Measurements from ENCODE around the gene MED29.
"Not testable (repeated sequence)": the region's sequence is repeated elsewhere in the genome, so short reads cannot be mapped to it uniquely, and the experiment has no call there.

The MED29 gene

GRCh38 chr19:39372047-39372802, 19.0 kb upstream of the MED29 start:
- Histone ChIP-seq H3K27me3 (no peaks in the 10 kb centered on the region), H3K9me3 (no peaks in the 10 kb centered on the region), H3K36me3 (peaks cover 33 to 63% (median 42%) of the 10 kb centered on the region in 3 donors), H3K27ac (peak overlapping the region; percentile 93 to 96), H3K4me1 (peaks cover 8 to 32% (median 22%) of the 10 kb centered on the region in 4 donors), H3K4me3 (no peak overlapping the region)
- peak; percentile 90 to 93 for DNase-seq
- intact Hi-C loops (cut with DNase I; ENCODE audit: low total_unique reads): no loop called here
- TF ChIP-seq CTCF (IDR thresholded peaks at IDR 0.05): no peak

- no peak for DNase-seq
- TF ChIP-seq CTCF (IDR thresholded peaks at IDR 0.05): no peak
- no peaks in the 10 kb centered on the region for H3K9me3 ChIP-seq
- H3K27ac ChIP-seq: peak overlapping the region; percentile 93 to 96
- H3K4me1 ChIP-seq: peaks cover 8 to 32% (median 22%) of the 10 kb centered on the region in 4 donors
- intact Hi-C loops (cut with DNase I; ENCODE audit: low total_unique reads): no loop called here
- H3K4me3 ChIP-seq: no peak overlapping the region
- H3K27me3 ChIP-seq: no peaks in the 10 kb centered on the region
- peaks cover 40 to 63% (median 49%) of the 10 kb centered on the region in 3 donors for H3K36me3 ChIP-seq
These were observed 18.2 kb upstream of the MED29 start for GRCh38 chr19:39372941-39373340.

GRCh38 chr19:39375929-39376328, 15.2 kb upstream of the MED29 start:
- intact Hi-C loops (cut with DNase I; ENCODE audit: low total_unique reads): no loop called here

GRCh38 chr19:39377373-39378362, 13.5 kb upstream of the MED29 start:
- H3K27me3 ChIP-seq: no peaks in the 10 kb centered on the region
- no peak for TF ChIP-seq CTCF (IDR thresholded peaks at IDR 0.05)
- no peak for DNase-seq
- no peak overlapping the region for H3K4me3 ChIP-seq
- intact Hi-C loops (cut with DNase I; ENCODE audit: low total_unique reads): no loop called here
- H3K36me3 ChIP-seq: peaks cover 70 to 75% (median 74%) of the 10 kb centered on the region in 3 donors
- H3K27ac ChIP-seq: no peak overlapping the region
- H3K4me1 ChIP-seq: peaks cover 8 to 16% (median 14%) of the 10 kb centered on the region in 4 donors
- H3K9me3 ChIP-seq: no peaks in the 10 kb centered on the region

More at GRCh38 chr19:39375929-39376328, 15.2 kb upstream of the MED29 start:
- no peak for DNase-seq
- H3K36me3 ChIP-seq: peaks cover 56 to 64% (median 60%) of the 10 kb centered on the region in 3 donors
- no peak overlapping the region for H3K27ac ChIP-seq
- H3K9me3 ChIP-seq: no peaks in the 10 kb centered on the region
- H3K4me3 ChIP-seq: no peak overlapping the region
- H3K4me1 ChIP-seq: peaks cover 8 to 32% (median 22%) of the 10 kb centered on the region in 4 donors
- no peak for TF ChIP-seq CTCF (IDR thresholded peaks at IDR 0.05)
- no peaks in the 10 kb centered on the region for H3K27me3 ChIP-seq

GRCh38 chr19:39379366-39379765, 11.8 kb upstream of the MED29 start:
- intact Hi-C loops (cut with DNase I; ENCODE audit: low total_unique reads); H3K27me3 ChIP-seq; H3K9me3 ChIP-seq; H3K4me1 ChIP-seq; H3K27ac ChIP-seq; H3K4me3 ChIP-seq; DNase-seq: not testable (repeated sequence)
- H3K36me3 ChIP-seq: peaks cover 81 to 92% (median 90%) of the 10 kb centered on the region in 3 donors
